ENCODE measurements around the gene TOM1L2. TPM values are rescaled to one million over a fixed set of nuclear protein-coding genes. Genes with fewer than 3 reads are reported as not detected.

Gene TOM1L2
- total RNA-seq, 1 donor from 2014 or later, result 4.3 TPM

- H3F3A ChIP-seq (ENCODE audit: low read depth), result peaks cover 11% of the 10 kb centered on the region
- DNase-seq (ENCODE audit: low spot score), result no peak
- no peaks in the 10 kb centered on the region for H3K79me2 ChIP-seq (ENCODE audit: low read depth)
- no peaks in the 10 kb centered on the region for H3K36me3 ChIP-seq
- Mint-ChIP-seq H3K9me3 (no peaks in the 10 kb centered on the region), H3K4me3 (no peak overlapping the region), H3K4me1 (peaks cover 26% of the 10 kb centered on the region), H3K27me3 (ENCODE audit: insufficient read depth, low read depth) (peaks cover 3% of the 10 kb centered on the region), H3K36me3 (peaks cover 7% of the 10 kb centered on the region), H3K27ac (no peak overlapping the region)
- H3K4me3 ChIP-seq, result no peak overlapping the region
- no peaks in the 10 kb centered on the region for H3K27me3 ChIP-seq
- TF ChIP-seq EZH2phosphoT487 (IDR thresholded peaks at IDR 0.05), result no peak
- TF ChIP-seq EZH2 (IDR thresholded peaks at IDR 0.05), result no peak
- no peak for TF ChIP-seq CTCF (IDR thresholded peaks at IDR 0.05)
- H2AFZ ChIP-seq (replicated peaks), result no peak overlapping the region
- H3K9me3 ChIP-seq (ENCODE audit: low read depth), result no peaks in the 10 kb centered on the region
- H4K20me1 ChIP-seq (ENCODE audit: low read depth), result no peaks in the 10 kb centered on the region
- no peak overlapping the region for H3K9ac ChIP-seq
- peaks cover 21% of the 10 kb centered on the region for H3K4me1 ChIP-seq
- H3K4me2 ChIP-seq, result no peak overlapping the region
- H3K27ac ChIP-seq, result no peak overlapping the region
These were observed 80.2 kb downstream of the TOM1L2 start for GRCh38 chr17:17892009-17892408.

GRCh38 chr17:17890773-17891759 is 81.1 kb downstream of the TOM1L2 start:
- peak overlapping the region; percentile 72 for H3K27ac Mint-ChIP-seq
- peaks cover 3% of the 10 kb centered on the region for H3K27me3 Mint-ChIP-seq (ENCODE audit: insufficient read depth, low read depth)
- Histone ChIP-seq H2AFZ (replicated peaks) (no peak overlapping the region), H4K20me1 (ENCODE audit: low read depth) (no peaks in the 10 kb centered on the region), H3K4me2 (no peak overlapping the region), H3K4me1 (peaks cover 28% of the 10 kb centered on the region), H3K79me2 (ENCODE audit: low read depth) (no peaks in the 10 kb centered on the region), H3K9ac (no peak overlapping the region), H3K27me3 (no peaks in the 10 kb centered on the region), H3K27ac (no peak overlapping the region), H3K9me3 (ENCODE audit: low read depth) (no peaks in the 10 kb centered on the region), H3K4me3 (no peak overlapping the region), H3K36me3 (no peaks in the 10 kb centered on the region), H3F3A (ENCODE audit: low read depth) (peaks cover 12% of the 10 kb centered on the region)
- DNase-seq (ENCODE audit: low spot score), result peak; percentile 75
- H3K9me3 Mint-ChIP-seq, result no peaks in the 10 kb centered on the region
- H3K36me3 Mint-ChIP-seq, result peaks cover 7% of the 10 kb centered on the region
- H3K4me1 Mint-ChIP-seq, result peaks cover 32% of the 10 kb centered on the region
- no peak overlapping the region for H3K4me3 Mint-ChIP-seq
- TF ChIP-seq CTCF (IDR thresholded peaks at IDR 0.05) (peak; percentile 69), EZH2phosphoT487 (IDR thresholded peaks at IDR 0.05) (no peak)

GRCh38 chr17:17889922-17890321 is 82.3 kb downstream of the TOM1L2 start:
- Histone ChIP-seq H3K9ac (no peak overlapping the region), H3K4me2 (no peak overlapping the region), H3K9me3 (ENCODE audit: low read depth) (no peaks in the 10 kb centered on the region), H2AFZ (replicated peaks) (no peak overlapping the region), H3F3A (ENCODE audit: low read depth) (peaks cover 15% of the 10 kb centered on the region), H3K4me3 (no peak overlapping the region), H4K20me1 (ENCODE audit: low read depth) (no peaks in the 10 kb centered on the region), H3K27me3 (no peaks in the 10 kb centered on the region), H3K79me2 (ENCODE audit: low read depth) (no peaks in the 10 kb centered on the region), H3K36me3 (no peaks in the 10 kb centered on the region), H3K27ac (no peak overlapping the region), H3K4me1 (peaks cover 34% of the 10 kb centered on the region)
- Mint-ChIP-seq H3K27ac (peak overlapping the region; percentile 78), H3K27me3 (ENCODE audit: insufficient read depth, low read depth) (peaks cover 11% of the 10 kb centered on the region), H3K4me1 (peaks cover 40% of the 10 kb centered on the region), H3K9me3 (no peaks in the 10 kb centered on the region), H3K36me3 (peaks cover 7% of the 10 kb centered on the region), H3K4me3 (no peak overlapping the region)
- no peak for DNase-seq (ENCODE audit: low spot score)
- no peak for TF ChIP-seq EZH2 (IDR thresholded peaks at IDR 0.05)
- no peak for TF ChIP-seq CTCF (IDR thresholded peaks at IDR 0.05)
- no peak for TF ChIP-seq EZH2phosphoT487 (IDR thresholded peaks at IDR 0.05)
